Fibroblast of peridontal ligament (primary cell): Measurements from ENCODE around the gene PPP1R26.
"Not testable (repeated sequence)": the region's sequence is repeated elsewhere in the genome, so short reads cannot be mapped to it uniquely, and the experiment has no call there.

Source experiments
- DNase-seq: peaks from one replicate; pipeline ENCODE4 v3.0.0-alpha.2; 2010; ENCODE audit errors: extremely low read depth

PPP1R26 gene

GRCh38 chr9:135522931-135523330 lies 43.3 kb downstream of the PPP1R26 start:
- no peak for DNase-seq

DNA sequence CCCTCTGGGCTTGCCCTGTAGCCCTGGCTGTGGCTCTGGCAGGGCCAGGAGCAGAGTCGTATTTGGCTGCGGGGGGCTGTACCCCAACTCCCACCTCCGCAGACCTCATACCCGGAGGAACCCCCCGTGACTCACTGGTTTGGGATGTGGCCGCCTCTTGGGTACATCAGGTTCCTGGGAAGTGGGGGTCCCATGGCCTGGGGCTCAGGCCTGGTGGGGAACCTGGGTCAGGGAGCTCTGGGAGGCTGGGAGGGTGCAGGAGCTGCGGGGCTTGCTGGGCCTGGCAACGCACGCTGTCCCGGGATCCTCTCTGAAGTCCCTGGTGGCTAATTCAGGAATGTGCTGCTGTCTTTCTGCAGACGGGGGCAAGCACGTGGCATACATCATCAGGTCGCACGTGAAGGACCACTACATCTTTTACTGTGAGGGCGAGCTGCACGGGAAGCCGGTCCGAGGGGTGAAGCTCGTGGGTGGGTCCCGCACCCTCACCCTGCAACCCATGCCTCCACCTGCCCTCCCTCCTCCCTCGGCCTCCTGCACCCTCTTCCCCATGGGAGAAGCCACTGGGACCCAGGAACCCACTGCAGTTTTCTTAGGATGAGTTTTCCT lies 44.0 kb downstream of the PPP1R26 start:
- no peak for DNase-seq

DNA sequence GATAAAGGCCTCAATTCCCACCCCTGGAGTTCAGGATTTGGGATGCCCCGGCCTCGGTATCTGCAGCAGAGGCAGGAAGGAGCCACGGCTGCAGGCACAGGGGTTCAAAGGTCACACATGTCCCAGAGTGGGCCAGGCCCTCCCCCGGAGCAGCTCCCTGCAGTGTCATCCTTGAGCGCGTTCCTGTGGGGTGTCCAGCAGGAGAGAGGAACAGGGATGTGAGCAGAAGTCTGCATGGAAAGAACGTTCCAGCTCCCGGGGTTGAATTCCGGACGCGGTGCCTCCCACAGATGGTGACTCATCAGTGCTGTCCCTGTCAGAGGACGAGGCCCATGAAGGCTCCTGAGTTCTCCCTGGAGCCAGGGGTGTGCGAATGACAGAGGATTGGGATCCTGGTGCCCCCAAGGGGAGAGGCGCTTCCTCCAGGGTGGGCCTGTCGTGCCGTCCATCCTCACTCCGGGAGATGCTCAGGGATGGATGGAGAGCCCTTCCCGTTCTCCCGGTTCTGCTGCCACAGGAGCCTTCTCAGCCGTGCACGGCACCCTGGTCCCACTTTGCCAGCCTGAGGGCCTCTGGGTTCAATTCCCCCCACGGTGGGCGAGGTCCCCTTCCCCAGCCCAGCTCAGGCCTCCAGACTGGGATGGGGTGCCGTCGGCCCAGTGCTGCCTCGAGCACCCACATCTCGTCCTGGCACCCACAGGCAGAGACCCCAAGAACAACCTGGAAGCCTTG lies 44.7 kb downstream of the PPP1R26 start:
- no peak for DNase-seq

- DNase-seq, result no peak
Measured at GRCh38 chr9:135525241-135526088, 45.9 kb downstream of the PPP1R26 start.

DNA sequence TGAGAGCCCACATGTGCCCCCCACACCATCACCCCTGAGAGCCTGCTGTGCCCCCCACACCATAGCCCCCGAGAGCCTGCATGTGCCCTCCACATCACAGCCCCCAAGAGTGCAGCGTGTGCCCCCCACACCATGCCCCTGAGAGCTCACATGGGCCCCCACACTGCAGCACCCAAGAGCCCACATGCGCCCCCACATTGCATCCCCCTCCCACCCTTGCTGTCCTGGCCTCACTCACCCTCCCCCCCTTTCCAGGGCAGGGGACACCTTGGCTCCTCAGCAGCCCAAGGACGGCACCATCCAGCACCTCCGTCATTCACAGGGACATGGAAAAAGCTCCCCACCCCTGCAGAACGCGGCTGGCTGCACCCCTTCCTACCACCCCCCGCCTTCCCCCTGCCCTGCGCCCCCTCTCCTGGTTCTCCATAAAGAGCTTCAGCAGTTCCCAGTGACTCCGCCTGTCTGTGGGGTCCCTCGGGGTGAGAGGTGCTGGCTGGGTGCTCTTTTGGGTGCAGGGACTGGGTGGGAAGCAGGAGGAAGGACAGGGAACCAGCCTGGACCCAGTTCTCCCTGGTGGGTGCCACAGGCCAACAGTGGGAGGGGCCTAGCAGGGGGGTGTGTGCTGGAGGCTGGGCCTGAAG lies 46.6 kb downstream of the PPP1R26 start:
- DNase-seq, result no peak

DNA sequence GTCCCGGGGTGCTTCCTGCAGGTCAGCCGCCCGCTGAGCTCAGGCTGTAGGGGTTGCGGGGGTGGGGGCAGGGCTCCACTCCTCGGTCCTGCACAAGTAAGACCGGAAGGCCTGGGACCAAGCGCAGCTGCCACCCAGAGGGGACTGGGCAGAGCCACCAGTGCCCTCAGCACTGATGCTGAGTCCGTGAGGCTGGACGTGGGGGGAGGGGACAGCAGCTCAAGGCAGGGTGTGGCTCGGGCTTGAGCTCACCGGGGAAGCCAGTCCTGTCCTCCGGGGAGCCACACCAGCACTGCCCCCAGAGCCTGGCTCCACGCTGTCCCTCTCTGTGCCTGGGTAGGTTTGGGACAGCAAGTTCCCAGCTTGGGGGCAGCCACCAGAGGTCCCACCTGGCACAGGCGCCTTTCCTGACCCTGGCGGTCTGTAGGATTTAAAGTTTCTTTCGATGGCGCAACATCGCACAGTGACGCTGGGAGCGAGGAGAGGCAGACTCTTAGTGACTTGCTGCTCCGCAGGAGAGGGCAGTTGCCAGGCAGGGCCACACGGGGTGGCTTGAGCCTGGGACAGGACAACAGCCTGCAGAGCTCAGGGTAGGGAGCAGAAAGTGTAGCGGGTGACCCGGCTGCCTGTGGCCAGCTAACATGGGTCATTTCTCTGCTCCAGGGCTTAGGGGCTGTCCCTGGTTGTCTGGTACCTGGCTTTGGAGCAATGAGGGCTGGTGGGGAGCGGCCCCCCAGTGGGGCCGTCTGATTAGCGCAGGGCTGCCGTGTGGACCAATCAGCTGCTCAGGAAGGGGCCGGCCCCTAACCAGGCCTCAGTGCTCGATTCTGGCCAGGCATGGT lies 47.4 kb downstream of the PPP1R26 start:
- DNase-seq, result no peak

DNA sequence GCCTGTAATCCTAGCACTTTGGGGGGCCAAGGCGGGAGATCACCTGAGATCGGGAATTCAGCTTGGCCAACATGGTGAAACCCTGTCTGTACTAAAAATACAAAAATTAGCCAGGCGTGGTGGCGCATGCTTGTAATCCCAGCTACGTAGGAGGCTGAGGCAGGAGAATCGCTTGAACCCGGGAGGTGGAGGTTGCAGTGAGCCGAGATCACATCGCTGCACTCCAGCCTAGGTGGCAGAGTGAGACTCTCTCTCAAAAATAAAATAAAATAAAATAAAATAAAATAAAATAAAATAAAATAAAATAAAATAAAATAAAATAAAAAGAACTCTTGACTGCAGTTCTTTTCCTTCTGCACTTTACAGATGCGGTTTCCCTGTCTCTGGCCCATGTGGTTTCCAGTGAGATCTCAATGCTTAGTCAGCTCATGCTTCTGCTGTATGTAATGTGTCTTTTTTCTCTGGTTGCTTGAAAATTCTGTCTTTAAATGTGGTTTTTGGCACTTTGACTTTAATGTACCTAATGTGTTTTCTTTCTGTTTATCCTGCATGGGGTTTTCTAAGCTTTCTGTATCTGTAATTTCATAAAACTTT lies 49.4 kb downstream of the PPP1R26 start:
- not testable (repeated sequence) for DNase-seq

DNA sequence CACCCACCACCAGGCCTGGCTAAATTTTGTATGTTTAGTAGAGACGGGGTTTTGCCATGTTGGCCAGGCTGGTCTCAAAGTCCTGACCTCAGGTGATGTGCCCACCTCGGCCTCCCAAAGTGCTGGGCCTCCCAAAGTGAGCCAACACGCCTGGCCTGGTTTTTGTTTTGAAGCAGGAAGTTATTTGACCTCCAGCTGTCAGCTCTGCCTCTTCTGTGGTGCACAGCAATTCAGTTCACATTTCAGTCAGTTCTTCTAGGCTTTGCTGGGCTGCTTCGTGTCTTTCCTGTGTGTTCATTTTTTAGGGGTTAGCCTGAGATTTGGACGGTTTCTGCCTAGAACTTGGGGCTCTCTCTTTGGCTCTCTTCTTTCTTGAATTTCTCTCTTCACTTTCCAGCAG lies 50.6 kb downstream of the PPP1R26 start:
- no peak for DNase-seq

DNA sequence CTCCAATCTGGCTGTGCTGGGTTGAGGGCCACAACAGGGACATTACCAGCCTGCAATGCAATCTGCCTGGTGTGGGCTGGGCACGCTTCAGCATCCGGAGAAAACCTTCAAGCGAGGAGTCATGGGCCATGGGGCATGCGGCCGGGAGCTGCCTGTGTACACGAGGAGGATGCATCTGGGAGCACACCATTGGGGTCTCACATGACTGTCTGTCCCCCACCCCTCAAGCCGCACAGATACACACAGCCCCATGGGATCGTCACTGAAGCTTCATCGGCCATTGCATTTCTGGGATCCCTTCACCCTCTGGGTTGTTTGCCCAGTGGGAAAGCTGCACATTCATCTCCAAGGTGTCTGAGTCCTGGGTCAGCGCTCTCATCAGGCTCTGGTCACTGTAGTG lies 51.5 kb downstream of the PPP1R26 start:
- DNase-seq, result no peak

- no peak for DNase-seq
Measured at GRCh38 chr9:135533113-135533512, 53.5 kb downstream of the PPP1R26 start.

- DNase-seq, result no peak
Measured at GRCh38 chr9:135533674-135534073, 54.1 kb downstream of the PPP1R26 start.

GRCh38 chr9:135534192-135534711 lies 54.7 kb downstream of the PPP1R26 start:
- not testable (repeated sequence) for DNase-seq

GRCh38 chr9:135534826-135535225 lies 55.2 kb downstream of the PPP1R26 start:
- DNase-seq, result not testable (repeated sequence)

DNA sequence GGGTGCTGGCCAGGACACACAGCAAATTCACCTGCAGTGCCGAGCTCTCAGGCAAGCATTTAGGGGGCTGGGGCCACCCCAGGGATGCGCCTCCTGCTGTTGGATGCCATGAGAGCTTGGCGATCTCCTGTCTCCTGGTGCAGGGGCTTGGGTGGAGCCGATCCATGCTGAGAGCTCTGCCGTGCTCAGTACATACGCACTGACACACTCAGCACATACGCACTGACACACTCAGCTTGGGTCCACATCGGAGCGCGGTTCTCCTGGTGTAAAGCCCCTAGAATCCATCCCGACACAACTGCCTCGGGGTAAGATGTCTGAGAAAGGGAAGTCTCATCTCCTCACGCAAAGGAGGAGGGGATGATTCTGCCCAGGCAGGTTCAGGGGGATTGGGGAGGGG lies 56.0 kb downstream of the PPP1R26 start:
- not testable (repeated sequence) for DNase-seq

- DNase-seq, result peak; percentile 35
Measured at GRCh38 chr9:135536216-135536615, 56.6 kb downstream of the PPP1R26 start.
